GM19025 (cell line): ENCODE measurements around the gene ETFB.
A peak's percentile ranks its signal among the peaks of the same experiment; 100 is the strongest.

Source experiments
- ATAC-seq: cut with Tn5 transposase; IDR thresholded peaks from one replicate; pipeline ENCODE4 v1.9.1; 2021; ENCODE audit warnings: mild to moderate bottlenecking, low read depth, moderate library complexity; ENCODE audit not compliant: unreplicated experiment

The ETFB gene

GRCh38 chr19:51375504-51376221, 9.5 kb upstream of the ETFB start:
- ATAC-seq, result no peak

- no peak for ATAC-seq
Measured at GRCh38 chr19:51372649-51373504, 6.7 kb upstream of the ETFB start, which contains the start of gene NKG7. Gene NKG7 (minus strand): TSS chr19:51372654. CDS start chr19:51372535, 119 bp downstream.

GRCh38 chr19:51372021-51372648, 5.9 kb upstream of the ETFB start:
- ATAC-seq, result no peak

GRCh38 chr19:51371186-51371690, 5.0 kb upstream of the ETFB start:
- no peak for ATAC-seq

DNA sequence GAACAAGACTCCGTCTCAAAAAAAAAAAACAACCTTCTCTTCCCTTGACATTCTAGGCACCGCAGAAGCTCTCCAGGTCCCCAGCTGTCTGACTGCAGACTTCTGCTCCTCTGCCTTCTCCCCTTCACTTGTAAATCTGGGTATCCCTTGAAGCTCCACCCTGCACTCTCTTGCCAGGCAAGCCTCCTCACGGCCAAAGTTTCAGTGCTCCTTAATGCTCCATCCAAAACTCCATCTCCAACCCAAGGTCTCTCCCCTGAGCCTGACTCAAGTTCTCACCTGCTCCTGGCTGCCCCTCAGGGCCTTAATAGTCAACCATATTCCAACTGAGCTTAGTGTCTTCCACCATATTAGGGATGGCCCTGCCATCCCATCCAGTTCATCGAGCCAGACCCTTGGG, 4.0 kb upstream of the ETFB start:
- ATAC-seq, result no peak

- ATAC-seq, result no peak
Measured at GRCh38 chr19:51368366-51369282, 2.4 kb upstream of the ETFB start, which contains the start of gene CLDND2. Gene CLDND2 (minus strand): TSS chr19:51369003. CDS start chr19:51368577, 426 bp downstream.

DNA sequence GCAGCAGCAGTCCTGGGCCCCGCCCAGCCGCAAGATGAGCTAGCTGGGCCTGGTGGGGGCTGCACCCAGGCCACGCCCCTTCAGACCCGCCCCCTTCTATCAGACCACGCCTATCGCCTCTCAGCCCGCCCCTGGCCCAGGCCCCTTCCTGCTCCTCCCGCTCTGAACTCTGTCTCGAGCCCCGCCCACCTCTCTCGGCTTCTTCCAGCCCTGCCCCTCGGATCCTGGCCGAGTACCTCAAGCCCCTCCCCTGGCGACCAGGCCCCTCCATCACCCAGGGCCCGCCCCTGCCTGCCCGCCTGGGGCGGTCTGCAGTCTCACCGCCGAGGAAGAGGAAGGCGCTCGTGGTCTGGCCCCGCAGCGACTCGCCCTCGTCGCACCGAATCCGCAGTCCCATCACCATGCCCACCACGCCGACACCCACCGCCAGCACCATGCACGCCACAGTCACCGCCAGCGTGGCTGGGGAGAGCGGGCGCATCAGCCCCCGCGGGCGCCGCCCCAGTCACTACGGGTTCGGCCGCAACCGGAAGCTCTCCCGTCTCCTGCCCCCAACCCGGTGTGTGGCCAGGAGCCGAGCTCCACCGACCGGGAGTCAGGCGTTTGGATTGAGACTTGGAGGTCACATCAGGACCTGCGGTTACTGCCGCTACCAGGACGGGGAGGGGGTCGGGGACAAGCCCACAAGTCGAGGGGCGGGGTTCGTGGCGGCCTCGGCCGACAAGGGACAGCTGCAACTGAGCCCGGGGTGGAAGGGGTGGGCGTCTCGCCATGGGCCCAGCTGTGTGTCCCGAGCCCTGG, 1.6 kb upstream of the ETFB start:
- ATAC-seq, result peak; percentile 78

DNA sequence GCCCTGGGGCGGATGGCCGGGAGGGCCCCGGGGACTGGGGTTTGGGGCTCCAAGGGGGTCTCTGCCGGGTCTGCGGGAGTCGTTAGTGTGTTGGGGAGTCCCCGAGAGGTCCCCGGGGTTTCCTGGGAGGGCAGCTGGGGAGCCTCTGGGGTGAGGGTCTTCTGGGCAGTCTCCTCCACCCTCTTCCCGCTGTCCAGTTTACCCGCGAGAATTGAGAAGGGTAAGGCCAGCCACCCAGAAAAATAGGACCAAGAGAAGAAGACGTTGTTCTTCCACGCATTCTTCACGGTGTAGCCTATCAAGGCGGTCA, 1.0 kb upstream of the ETFB start:
- peak; percentile 9 for ATAC-seq

DNA sequence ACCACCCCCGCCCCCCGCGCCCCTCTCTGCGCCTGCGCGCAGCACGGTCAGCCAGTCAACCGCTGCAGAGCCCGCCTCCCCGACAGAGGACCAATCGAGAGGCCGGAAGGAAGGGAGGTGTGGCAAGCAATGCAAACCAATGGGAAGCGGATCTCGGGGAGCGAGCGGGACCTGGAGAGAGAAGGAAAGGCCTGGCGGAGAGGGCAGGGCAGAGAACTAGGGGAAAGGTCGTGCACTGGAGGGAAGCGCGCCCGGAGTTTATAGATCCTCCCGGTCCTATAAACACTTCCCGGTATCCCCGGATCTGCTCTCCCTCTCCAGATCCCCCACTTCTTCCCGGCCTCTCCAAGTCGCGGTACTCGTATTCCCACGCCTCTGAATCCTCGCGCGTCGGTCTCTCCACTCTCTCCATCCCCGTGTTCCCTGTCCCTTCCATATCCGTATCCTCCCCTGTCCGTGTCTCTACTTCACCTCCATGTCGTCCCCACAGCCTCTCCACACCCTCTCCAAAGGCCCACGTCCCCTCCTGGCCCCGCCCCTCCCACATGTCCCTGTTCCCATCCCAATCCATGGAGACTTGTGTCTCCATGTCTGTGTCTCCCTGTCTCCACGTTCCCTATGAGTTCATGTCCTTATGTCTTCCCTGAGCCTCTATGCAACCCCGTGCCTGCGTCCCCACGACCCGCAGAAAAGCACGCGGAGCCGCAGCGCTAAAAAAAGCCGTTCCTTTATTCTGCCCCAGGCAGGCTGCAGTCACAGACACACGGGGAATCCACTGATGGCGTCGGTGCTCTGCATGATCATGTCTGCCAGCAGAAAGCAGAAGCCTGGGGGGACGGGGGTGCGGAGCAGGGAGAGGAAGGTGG, 434 bp upstream of the ETFB start:
- peak; percentile 46 for ATAC-seq

- no peak for ATAC-seq
Measured at GRCh38 chr19:51365211-51365964, 800 bp downstream of the ETFB start.

- no peak for ATAC-seq
Measured at GRCh38 chr19:51364200-51365106, 1.7 kb downstream of the ETFB start.

GRCh38 chr19:51361239-51361638, 4.9 kb downstream of the ETFB start:
- ATAC-seq, result no peak

DNA sequence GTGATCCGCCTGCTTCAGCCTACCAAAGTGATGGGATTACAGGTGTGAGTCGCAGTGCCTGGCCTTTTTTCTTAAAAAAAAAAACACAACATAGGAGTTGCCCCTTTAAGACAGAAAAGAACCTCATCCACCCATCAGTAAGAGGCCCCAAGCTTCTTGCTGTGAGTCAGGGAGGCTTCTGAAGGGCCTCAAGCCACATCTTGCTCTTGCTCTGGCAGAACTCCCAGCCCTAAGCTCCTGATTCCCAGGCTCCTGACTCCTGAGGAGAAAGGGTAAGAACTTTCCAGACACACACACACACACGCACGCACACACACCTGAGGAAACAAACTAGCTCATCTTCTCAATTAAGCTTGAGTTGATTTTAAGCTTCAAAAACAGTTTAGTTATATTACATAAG, 6.9 kb downstream of the ETFB start:
- ATAC-seq, result no peak

DNA sequence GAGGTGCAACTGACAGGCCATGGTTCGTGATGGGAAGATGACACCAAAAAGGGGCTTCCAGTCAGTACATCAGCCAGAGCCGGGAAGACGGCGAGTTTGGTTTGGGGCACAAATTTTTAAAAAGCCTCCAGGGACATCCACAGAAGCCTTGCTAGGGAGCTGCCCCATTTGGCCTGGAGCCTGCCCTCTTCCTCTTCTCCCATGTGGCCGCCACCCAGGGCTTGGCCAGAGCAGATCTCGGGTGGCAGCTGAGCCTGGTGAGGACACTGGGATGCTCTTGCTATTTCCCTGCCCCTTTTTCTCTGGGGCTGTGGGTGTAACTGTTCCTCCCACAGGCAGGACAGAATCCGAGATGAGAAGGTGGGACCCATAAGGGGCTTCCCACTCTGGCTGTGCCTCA, 8.2 kb downstream of the ETFB start:
- no peak for ATAC-seq

- no peak for ATAC-seq
Measured at GRCh38 chr19:51356159-51356801, 9.9 kb downstream of the ETFB start.

DNA sequence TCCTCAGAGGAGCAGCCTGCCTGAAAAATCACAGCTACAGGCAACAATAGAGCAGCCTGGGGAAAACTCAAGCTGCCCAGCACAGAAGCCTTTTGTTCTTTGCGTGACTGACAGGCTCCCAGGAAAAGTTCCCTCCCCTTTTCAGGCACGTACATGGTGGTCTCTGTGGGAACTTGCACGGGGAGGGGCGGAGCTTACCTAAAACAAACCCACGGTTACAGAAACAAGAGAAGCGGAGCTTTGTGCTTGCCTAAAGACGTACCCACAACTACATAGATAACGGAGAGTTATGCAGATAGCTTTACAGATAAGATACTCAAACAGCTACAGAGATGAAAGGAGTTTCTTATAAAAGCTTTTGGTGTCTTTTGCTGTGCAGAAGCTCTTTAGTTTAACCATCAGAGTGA, 11.4 kb downstream of the ETFB start:
- ATAC-seq, result no peak
